Neural cell (in vitro differentiated cells): Measurements from ENCODE around the gene DUS2. TPM values are rescaled to one million over a fixed set of nuclear protein-coding genes. Genes with fewer than 3 reads are reported as not detected.
A peak's percentile ranks its signal among the peaks of the same experiment; 100 is the strongest.

ENCODE experiments used
- H2AFZ ChIP-seq: fragments of 200-600, 300-800 bp; sonication (generic), shearing (Covaris generic); 2 replicates; pipeline ENCODE4 v1.6.0; 2014; ENCODE audit warnings: low read depth, mild to moderate bottlenecking, antibody characterized with exemption, low read length, moderate library complexity
- H3F3A ChIP-seq: fragments of 200-600 bp; shearing (Covaris generic); 2 replicates; pipeline ENCODE4 v1.6.1; 2016; ENCODE audit warnings: mild to moderate bottlenecking, moderate library complexity, mixed read lengths, antibody characterized with exemption, low read length; ENCODE audit not compliant: insufficient read depth, poor library complexity, severe bottlenecking
- H3K27ac ChIP-seq: fragments of 200-600, 300-800 bp; sonication (generic), shearing (Covaris generic); 2 replicates; pipeline ENCODE4 v1.5.1; 2014; ENCODE audit warnings: mild to moderate bottlenecking, low read length, moderate library complexity
- H3K27me3 ChIP-seq: fragments of 300-800, 200-600 bp; sonication (generic), shearing (Covaris generic); 2 replicates; pipeline ENCODE4 v1.6.0; 2014; ENCODE audit warnings: mild to moderate bottlenecking, low read depth, low read length, moderate library complexity; ENCODE audit not compliant: insufficient read depth
- H3K36me3 ChIP-seq: fragments of 300-800, 200-600 bp; sonication (generic), shearing (Covaris generic); 2 replicates; pipeline ENCODE4 v1.5.1; 2014; ENCODE audit warnings: mild to moderate bottlenecking, antibody characterized with exemption, low read length, moderate library complexity; ENCODE audit not compliant: insufficient read depth
- H3K4me2 ChIP-seq: fragments of 300-800, 200-600 bp; sonication (generic), shearing (Covaris generic); 2 replicates; pipeline ENCODE4 v1.6.0; 2014; ENCODE audit warnings: mild to moderate bottlenecking, low read length
- H3K4me3 ChIP-seq: fragments of 300-800, 200-600 bp; sonication (generic), shearing (Covaris generic); 2 replicates; pipeline ENCODE4 v1.5.1; 2014; ENCODE audit warnings: mild to moderate bottlenecking, low read length, moderate library complexity
- H3K79me2 ChIP-seq: fragments of 200-600 bp; shearing (Covaris generic); replicated peaks from 2 replicates; pipeline ENCODE4 v1.6.0; 2014; ENCODE audit warnings: mild to moderate bottlenecking, low read length, moderate library complexity; ENCODE audit not compliant: insufficient read depth
- H3K9ac ChIP-seq: fragments of 300-800, 200-600 bp; sonication (generic), shearing (Covaris generic); 2 replicates; pipeline ENCODE4 v1.6.1; 2016; ENCODE audit warnings: mild to moderate bottlenecking, low read length, mixed read lengths
- H3K9me2 ChIP-seq: fragments of 200-600 bp; shearing (Covaris generic); 2 replicates; pipeline ENCODE4 v1.6.1; 2016; ENCODE audit warnings: mild to moderate bottlenecking, low read length, mixed read lengths; ENCODE audit not compliant: insufficient read depth
- H3K9me3 ChIP-seq: fragments of 200-600, 300-800 bp; sonication (generic), shearing (Covaris generic); 2 replicates; pipeline ENCODE4 v1.6.1; 2016; ENCODE audit warnings: mild to moderate bottlenecking, mixed run types, low read length, moderate library complexity, mixed read lengths
- H4K20me1 ChIP-seq: fragments of 200-600 bp; shearing (Covaris generic); 2 replicates; pipeline ENCODE4 v1.6.1; 2016; ENCODE audit warnings: mild to moderate bottlenecking, mixed run types; ENCODE audit not compliant: insufficient read depth
- CTCF ChIP-seq: fragments of 450-650 bp; IDR thresholded peaks from 2 replicates; pipeline ENCODE4 v1.5.1; 2014; ENCODE audit warnings: antibody characterized with exemption, mild to moderate bottlenecking, moderate library complexity; ENCODE audit not compliant: poor library complexity, severe bottlenecking
- EP300 ChIP-seq: fragments of 450-650 bp; conservative IDR thresholded peaks from 2 replicates; pipeline ENCODE4 v1.6.1; 2014; ENCODE audit warnings: antibody characterized with exemption, mild to moderate bottlenecking, moderate library complexity; ENCODE audit not compliant: poor library complexity, severe bottlenecking
- EZH2 ChIP-seq: fragments of 200-600, 300-800 bp; shearing (Covaris generic), sonication (generic); IDR thresholded peaks from 2 replicates; pipeline ENCODE4 v1.6.1; 2014; ENCODE audit warnings: antibody characterized with exemption, low read length, borderline replicate concordance, mild to moderate bottlenecking; ENCODE audit not compliant: insufficient read depth, poor library complexity, severe bottlenecking
- MXI1 ChIP-seq: fragments of 450-650 bp; conservative IDR thresholded peaks from 2 replicates; pipeline ENCODE4 v1.6.1; 2014; ENCODE audit warnings: antibody characterized with exemption, mild to moderate bottlenecking; ENCODE audit not compliant: poor library complexity, severe bottlenecking
- POLR2AphosphoS5 ChIP-seq: IDR thresholded peaks from 2 replicates; pipeline ENCODE4 v1.6.1; 2012
- RAD21 ChIP-seq: fragments of 450-650 bp; conservative IDR thresholded peaks from 2 replicates; pipeline ENCODE4 v1.6.1; 2014; ENCODE audit warnings: antibody characterized with exemption, mild to moderate bottlenecking, moderate library complexity
- REST ChIP-seq: IDR thresholded peaks from 2 replicates; pipeline ENCODE4 v1.6.1; 2012; ENCODE audit warnings: borderline replicate concordance
- SMC3 ChIP-seq: fragments of 450-650 bp; conservative IDR thresholded peaks from 2 replicates; pipeline ENCODE4 v1.6.1; 2014; ENCODE audit warnings: antibody characterized with exemption, mild to moderate bottlenecking, moderate library complexity; ENCODE audit not compliant: poor library complexity
- TAF1 ChIP-seq: IDR thresholded peaks from 2 replicates; pipeline ENCODE4 v1.6.1; 2012; ENCODE audit warnings: low read depth
- polyA plus RNA-seq: library from polyadenylated mRNA; depleted of rRNA; stranded (reverse); fragments of >200 nt; gene quantifications from 2 replicates; pipeline ENCODE4 v1.2.3, GENCODE V29; 2014

The DUS2 gene
- polyA plus RNA-seq, 1 donor from 2014 or later = 22.4 TPM

- no peak overlapping the region for H2AFZ ChIP-seq
- no peaks in the 10 kb centered on the region for H3K9me2 ChIP-seq
- no peaks in the 10 kb centered on the region for H3F3A ChIP-seq
- no peak for TF ChIP-seq RAD21
- no peak for TF ChIP-seq EP300
- no peak for TF ChIP-seq MXI1
- TF ChIP-seq REST = no peak
- no peak for TF ChIP-seq TAF1
- TF ChIP-seq EZH2 = no peak
- TF ChIP-seq SMC3 = no peak
- TF ChIP-seq CTCF = no peak
- no peak for TF ChIP-seq POLR2AphosphoS5
- no peak overlapping the region for H3K4me3 ChIP-seq
- H3K27ac ChIP-seq = no peak overlapping the region
- no peak overlapping the region for H3K9ac ChIP-seq
- no peaks in the 10 kb centered on the region for H3K27me3 ChIP-seq
- H3K79me2 ChIP-seq = peaks cover 12% of the 10 kb centered on the region
- H3K36me3 ChIP-seq = no peaks in the 10 kb centered on the region
- no peak overlapping the region for H3K4me2 ChIP-seq
- H4K20me1 ChIP-seq = no peaks in the 10 kb centered on the region
- H3K9me3 ChIP-seq = no peaks in the 10 kb centered on the region
Observed at GRCh38 chr16:68019167-68019680, 3.9 kb upstream of the DUS2 start.

GRCh38 chr16:68021490-68021889, 1.6 kb upstream of the DUS2 start:
- TF ChIP-seq TAF1 (no peak), CTCF (no peak), SMC3 (no peak), EP300 (no peak), POLR2AphosphoS5 (no peak), EZH2 (no peak)
- peaks cover 13% of the 10 kb centered on the region for H3K79me2 ChIP-seq
- no peak overlapping the region for H2AFZ ChIP-seq
- H3K36me3 ChIP-seq = no peaks in the 10 kb centered on the region
- no peaks in the 10 kb centered on the region for H3F3A ChIP-seq
- H4K20me1 ChIP-seq = no peaks in the 10 kb centered on the region
- peak overlapping the region; percentile 100 for H3K4me3 ChIP-seq
- H3K9me2 ChIP-seq = no peaks in the 10 kb centered on the region
- no peaks in the 10 kb centered on the region for H3K27me3 ChIP-seq
- H3K4me2 ChIP-seq = peak overlapping the region; percentile 19
- H3K9ac ChIP-seq = no peak overlapping the region
- no peak overlapping the region for H3K27ac ChIP-seq
- no peaks in the 10 kb centered on the region for H3K9me3 ChIP-seq
